OCI-LY1 (cell line): Measurements from ENCODE around the gene DMTF1.
"Not testable (repeated sequence)": the region's sequence is repeated elsewhere in the genome, so short reads cannot be mapped to it uniquely, and the experiment has no call there.

Experiments
- H2AFZ ChIP-seq: fragments of 200-600 bp; sonication (generic), shearing (Covaris generic); 2 replicates; pipeline ENCODE4 v1.6.0; 2014; ENCODE audit warnings: antibody characterized with exemption, mild to moderate bottlenecking, low read length
- H3F3A ChIP-seq: fragments of 200-600 bp; sonication (generic), shearing (Covaris generic); 2 replicates; pipeline ENCODE4 v1.6.0; 2014; ENCODE audit warnings: mild to moderate bottlenecking, antibody characterized with exemption, low read length, moderate library complexity; ENCODE audit not compliant: insufficient read depth
- H3K27ac ChIP-seq: fragments of 200-600 bp; sonication (generic); 2 replicates; pipeline ENCODE4 v1.5.1; 2014; ENCODE audit warnings: low read length, mixed run types, mild to moderate bottlenecking, low read depth; ENCODE audit not compliant: poor library complexity, severe bottlenecking
- H3K27me3 ChIP-seq: fragments of 200-600 bp; sonication (generic); 2 replicates; pipeline ENCODE4 v1.6.0; 2014; ENCODE audit warnings: antibody characterized with exemption, mild to moderate bottlenecking, low read length, moderate library complexity; ENCODE audit not compliant: insufficient read depth
- H3K36me3 ChIP-seq: fragments of 200-600 bp; sonication (generic); 2 replicates; pipeline ENCODE4 v1.6.1; 2014; ENCODE audit warnings: mild to moderate bottlenecking, antibody characterized with exemption, low read length, moderate library complexity, mixed read lengths; ENCODE audit not compliant: insufficient read depth
- H3K4me1 ChIP-seq: fragments of 200-600 bp; sonication (generic); 2 replicates; pipeline ENCODE4 v1.5.1; 2014; ENCODE audit warnings: mild to moderate bottlenecking, low read length, moderate library complexity; ENCODE audit not compliant: insufficient read depth, severe bottlenecking
- H3K4me2 ChIP-seq: fragments of 200-600 bp; sonication (generic), shearing (Covaris generic); 2 replicates; pipeline ENCODE4 v1.6.1; 2014; ENCODE audit warnings: low read length
- H3K4me3 ChIP-seq: fragments of 200-600 bp; sonication (generic); 2 replicates; pipeline ENCODE4 v1.5.1; 2014; ENCODE audit warnings: low read length, low read depth, mild to moderate bottlenecking, mixed read lengths; ENCODE audit not compliant: poor library complexity, severe bottlenecking
- H3K79me2 ChIP-seq: fragments of 200-600 bp; shearing (Covaris generic); 2 replicates; pipeline ENCODE4 v1.6.1; 2016; ENCODE audit warnings: mixed run types, low read length, mixed read lengths; ENCODE audit not compliant: insufficient read depth
- H3K9ac ChIP-seq: fragments of 200-600 bp; sonication (generic), shearing (Covaris generic); 2 replicates; pipeline ENCODE4 v1.6.1; 2014; ENCODE audit warnings: mild to moderate bottlenecking, low read length, mixed read lengths
- H3K9me2 ChIP-seq: fragments of 200-600 bp; sonication (generic), shearing (Covaris generic); 2 replicates; pipeline ENCODE4 v1.6.1; 2014; ENCODE audit warnings: low read depth, mild to moderate bottlenecking, low read length, mixed read lengths
- H3K9me3 ChIP-seq: fragments of 200-600 bp; shearing (Covaris generic); 2 replicates; pipeline ENCODE4 v1.6.1; 2014; ENCODE audit warnings: low read length, mixed read lengths
- H4K20me1 ChIP-seq: fragments of 200-600 bp; sonication (generic), shearing (Covaris generic); 2 replicates; pipeline ENCODE4 v1.6.0; 2016; ENCODE audit warnings: mild to moderate bottlenecking, low read length; ENCODE audit not compliant: insufficient read depth
- CTCF ChIP-seq: fragments of 200-600 bp; sonication (generic), shearing (Covaris generic); IDR thresholded peaks from 2 replicates; pipeline ENCODE4 v1.5.1; 2017; ENCODE audit warnings: mild to moderate bottlenecking, antibody characterized with exemption, low read length, moderate library complexity, mixed read lengths
- EZH2 ChIP-seq: fragments of 200-600 bp; sonication (generic), shearing (Covaris generic); IDR thresholded peaks from 2 replicates; pipeline ENCODE4 v1.8.0; 2017; ENCODE audit warnings: borderline replicate concordance, mixed run types, mild to moderate bottlenecking, antibody characterized with exemption, low read length, moderate library complexity, mixed read lengths

The DMTF1 gene

GRCh38 chr7:87113077-87113476, 39.2 kb upstream of the DMTF1 start:
- TF ChIP-seq EZH2 (no peak), CTCF (no peak)
- no peaks in the 10 kb centered on the region for H3K9me3 ChIP-seq
- H3K9ac ChIP-seq, result no peak overlapping the region
- H3K4me1 ChIP-seq, result no peaks in the 10 kb centered on the region
- H3F3A ChIP-seq, result no peaks in the 10 kb centered on the region
- no peak overlapping the region for H3K27ac ChIP-seq
- H3K79me2 ChIP-seq, result no peaks in the 10 kb centered on the region
- H3K4me3 ChIP-seq, result no peak overlapping the region
- no peak overlapping the region for H2AFZ ChIP-seq
- no peaks in the 10 kb centered on the region for H3K9me2 ChIP-seq
- H3K4me2 ChIP-seq, result no peak overlapping the region
- no peaks in the 10 kb centered on the region for H3K27me3 ChIP-seq
- H3K36me3 ChIP-seq, result no peaks in the 10 kb centered on the region
- H4K20me1 ChIP-seq, result no peaks in the 10 kb centered on the region

DNA sequence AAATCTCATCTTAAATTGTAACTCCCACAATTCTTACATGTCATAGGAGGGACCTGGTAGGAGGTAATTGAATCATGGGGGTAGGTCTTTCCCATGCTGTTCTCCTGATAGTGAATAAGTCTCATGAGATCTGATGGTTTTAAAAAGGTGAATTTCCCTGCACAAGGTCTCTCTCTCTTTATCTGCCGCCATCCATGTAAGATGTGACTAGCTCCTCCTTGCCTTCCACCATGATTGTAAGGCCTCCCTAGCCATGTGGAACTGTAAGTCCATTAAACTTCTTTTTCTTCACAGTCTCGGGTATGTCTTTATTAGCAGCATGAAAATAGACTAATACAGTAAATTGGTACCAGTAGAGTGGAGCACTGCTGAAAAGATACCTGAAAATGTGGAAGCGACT, 38.3 kb upstream of the DMTF1 start:
- not testable (repeated sequence) for H2AFZ ChIP-seq, H3K27ac ChIP-seq, H3F3A ChIP-seq, H3K79me2 ChIP-seq, H3K4me3 ChIP-seq, H4K20me1 ChIP-seq, H3K4me2 ChIP-seq, H3K9me2 ChIP-seq, H3K4me1 ChIP-seq, H3K9me3 ChIP-seq, H3K27me3 ChIP-seq, H3K9ac ChIP-seq, H3K36me3 ChIP-seq

- not testable (repeated sequence) for H3K4me1 ChIP-seq, H3K27me3 ChIP-seq, H4K20me1 ChIP-seq, H3F3A ChIP-seq, H3K4me2 ChIP-seq, H3K9me2 ChIP-seq, H3K79me2 ChIP-seq, H3K9ac ChIP-seq, H3K27ac ChIP-seq, H2AFZ ChIP-seq, H3K4me3 ChIP-seq, H3K36me3 ChIP-seq, H3K9me3 ChIP-seq
Measured at GRCh38 chr7:87115772-87116171, 36.5 kb upstream of the DMTF1 start.

GRCh38 chr7:87116315-87116714, 35.9 kb upstream of the DMTF1 start:
- Histone ChIP-seq H3K9me3 (no peaks in the 10 kb centered on the region), H3K4me1 (no peaks in the 10 kb centered on the region), H3K79me2 (no peaks in the 10 kb centered on the region), H3K9ac (no peak overlapping the region), H3K27me3 (no peaks in the 10 kb centered on the region), H3K4me2 (no peak overlapping the region), H4K20me1 (no peaks in the 10 kb centered on the region), H3K36me3 (no peaks in the 10 kb centered on the region), H3F3A (no peaks in the 10 kb centered on the region), H2AFZ (no peak overlapping the region), H3K4me3 (no peak overlapping the region), H3K9me2 (no peaks in the 10 kb centered on the region), H3K27ac (no peak overlapping the region)
- TF ChIP-seq CTCF, result no peak
- TF ChIP-seq EZH2, result no peak
